ENCODE data around the gene MYOZ2. TPM values are rescaled to one million over a fixed set of nuclear protein-coding genes. Genes with fewer than 3 reads are reported as not detected.
A peak's percentile ranks its signal among the peaks of the same experiment; 100 is the strongest.

Gene MYOZ2
- total RNA-seq, result 0.06 and 0.10 TPM in 2 replicates

GRCh38 chr4:119135721-119136121, at the start of gene MYOZ2:
Gene MYOZ2, plus strand, starts transcription at chr4:119135832. Its CDS starts 694 bp downstream, at chr4:119136526.
- no peak for DNase-seq (ENCODE audit: extremely low read depth, low read depth, low spot score)

GRCh38 chr4:119087121-119087520, 48.5 kb upstream of the MYOZ2 start:
- no peak for DNase-seq (ENCODE audit: extremely low read depth, low read depth, low spot score)

GRCh38 chr4:119087656-119088055, 48.0 kb upstream of the MYOZ2 start:
- no peak for DNase-seq (ENCODE audit: extremely low read depth, low read depth, low spot score)

GRCh38 chr4:119093042-119093827, 42.4 kb upstream of the MYOZ2 start:
- DNase-seq (ENCODE audit: extremely low read depth, low read depth, low spot score), result no peak

DNA sequence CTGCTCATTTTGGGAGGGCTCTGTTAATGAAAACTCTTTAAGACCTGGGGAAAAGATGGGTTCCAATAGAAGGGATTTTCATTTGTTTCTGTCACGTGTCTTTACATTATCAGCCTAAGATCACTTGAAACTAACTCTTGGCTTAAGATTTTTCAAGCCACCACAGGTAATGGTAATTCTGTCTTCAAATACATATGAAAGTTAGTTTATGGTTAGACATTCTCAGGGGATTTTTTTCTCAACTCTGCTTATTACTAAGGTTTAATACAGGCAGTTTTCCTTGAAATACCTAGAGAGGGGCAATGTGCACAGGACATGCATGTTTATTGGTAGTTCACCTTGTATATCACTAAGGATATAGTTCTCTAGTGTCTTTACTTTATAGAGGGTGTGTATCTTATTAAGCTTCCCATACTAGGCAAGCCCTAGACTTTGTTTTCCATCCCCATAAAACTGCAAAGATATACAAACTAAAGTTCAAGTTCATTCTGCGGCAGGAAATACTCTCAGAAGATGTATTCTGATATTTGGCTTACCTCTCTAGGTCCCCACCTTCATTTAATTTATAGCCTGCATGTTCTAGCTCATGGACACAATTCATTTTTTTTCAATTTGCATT, 38.2 kb upstream of the MYOZ2 start:
- DNase-seq (ENCODE audit: extremely low read depth, low read depth, low spot score), result no peak

GRCh38 chr4:119098306-119098705, 37.3 kb upstream of the MYOZ2 start:
- DNase-seq (ENCODE audit: extremely low read depth, low read depth, low spot score), result no peak

GRCh38 chr4:119099227-119099810, 36.3 kb upstream of the MYOZ2 start:
- no peak for DNase-seq (ENCODE audit: extremely low read depth, low read depth, low spot score)

- DNase-seq (ENCODE audit: extremely low read depth, low read depth, low spot score), result no peak
Measured at GRCh38 chr4:119100655-119101054, 35.0 kb upstream of the MYOZ2 start.

GRCh38 chr4:119103263-119103662, 32.4 kb upstream of the MYOZ2 start:
- peak; percentile 96 for DNase-seq (ENCODE audit: extremely low read depth, low read depth, low spot score)

DNA sequence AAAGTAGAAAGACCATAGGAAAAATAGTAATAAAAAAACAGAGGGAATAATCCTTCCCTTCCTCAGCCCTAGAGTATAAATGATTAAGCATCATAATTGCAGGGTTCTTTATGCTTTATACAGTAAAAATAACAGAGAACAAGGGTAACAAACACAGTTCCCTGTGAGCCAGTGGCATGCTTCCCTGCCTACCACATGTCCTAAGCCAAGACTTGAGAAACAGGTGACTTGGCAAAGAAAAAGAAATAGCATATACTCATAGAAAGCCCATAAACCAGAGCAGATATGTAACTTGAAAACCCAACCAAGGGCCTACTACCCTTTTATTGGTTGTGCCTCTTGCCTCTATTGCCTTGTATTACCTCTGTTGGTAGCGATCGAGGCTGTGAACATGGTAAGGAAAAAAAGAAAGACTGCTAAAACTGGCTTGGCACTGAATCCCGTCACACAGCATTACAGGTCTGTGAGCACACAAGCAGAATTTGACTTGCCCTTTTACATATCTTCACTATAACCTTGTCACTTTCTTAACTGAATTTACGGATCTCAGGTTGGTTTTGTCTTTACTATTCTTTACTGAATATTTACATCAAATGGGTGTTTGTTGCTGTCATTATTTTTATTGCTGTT, 30.9 kb upstream of the MYOZ2 start:
- no peak for DNase-seq (ENCODE audit: extremely low read depth, low read depth, low spot score)

- no peak for DNase-seq (ENCODE audit: extremely low read depth, low read depth, low spot score)
Measured at GRCh38 chr4:119105605-119106004, 30.0 kb upstream of the MYOZ2 start.

DNA sequence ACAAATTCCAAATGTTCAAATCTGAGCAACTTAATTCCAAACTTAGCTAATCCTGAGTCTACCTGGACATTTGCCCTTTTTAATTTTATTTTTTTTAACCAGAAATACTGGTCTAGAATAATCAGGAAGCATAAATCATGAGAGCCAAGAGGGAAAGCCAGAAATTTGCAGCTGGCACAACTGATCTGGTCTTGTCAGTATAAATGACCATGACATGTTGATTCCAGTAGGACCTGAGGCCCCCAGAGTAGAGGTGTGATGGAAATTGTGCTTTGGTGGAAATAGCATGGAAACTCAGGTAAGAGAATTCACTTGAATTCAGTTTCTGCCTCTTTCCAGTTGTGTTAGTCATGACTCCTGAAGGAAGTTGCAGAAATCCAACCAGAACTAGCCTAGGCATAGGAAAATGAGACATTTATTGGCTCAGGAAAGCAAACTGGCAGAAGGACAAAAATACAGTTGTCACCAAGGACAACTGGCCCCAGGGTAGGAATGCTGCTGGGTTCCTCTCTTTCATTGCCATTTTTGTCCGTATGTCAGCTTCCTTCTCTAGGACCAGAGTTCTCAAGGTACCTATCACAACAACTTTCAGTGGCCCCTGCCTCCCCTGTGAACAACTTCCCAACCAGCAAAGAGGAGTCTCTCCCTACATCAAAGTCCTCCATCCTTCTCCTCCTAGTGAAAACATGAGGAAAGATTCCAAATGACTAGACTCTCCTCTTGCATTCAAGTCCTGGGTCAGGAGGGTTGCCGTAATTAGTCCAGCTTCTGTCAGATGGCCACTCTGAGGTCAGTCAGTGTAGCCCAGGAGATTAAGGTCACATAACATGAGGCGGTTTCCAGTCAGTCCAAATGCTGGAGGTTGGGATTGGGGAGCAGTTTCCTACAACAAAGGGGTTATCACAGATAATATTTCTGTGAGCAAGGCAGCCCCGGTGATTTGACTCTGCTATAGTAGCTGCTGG, 29.3 kb upstream of the MYOZ2 start:
- DNase-seq (ENCODE audit: extremely low read depth, low read depth, low spot score), result no peak

DNA sequence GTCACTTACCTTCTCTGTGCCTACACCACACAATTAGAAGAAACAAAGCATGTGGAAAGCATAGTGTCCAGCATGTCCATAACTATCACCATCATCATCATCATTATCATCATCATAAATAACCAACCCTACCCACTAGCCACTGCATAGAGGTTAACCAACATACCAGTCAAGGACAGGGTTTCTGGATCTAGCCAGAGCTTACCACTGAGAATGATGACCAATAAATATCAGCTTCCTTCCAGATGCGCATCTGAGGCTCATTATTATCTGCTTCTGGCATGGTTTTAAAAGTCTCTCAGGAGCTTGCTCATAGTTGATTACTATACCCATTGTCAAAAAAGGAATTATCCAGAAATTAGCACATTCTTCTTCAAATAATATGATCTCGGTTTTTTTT, 25.5 kb upstream of the MYOZ2 start:
- DNase-seq (ENCODE audit: extremely low read depth, low read depth, low spot score), result no peak

DNA sequence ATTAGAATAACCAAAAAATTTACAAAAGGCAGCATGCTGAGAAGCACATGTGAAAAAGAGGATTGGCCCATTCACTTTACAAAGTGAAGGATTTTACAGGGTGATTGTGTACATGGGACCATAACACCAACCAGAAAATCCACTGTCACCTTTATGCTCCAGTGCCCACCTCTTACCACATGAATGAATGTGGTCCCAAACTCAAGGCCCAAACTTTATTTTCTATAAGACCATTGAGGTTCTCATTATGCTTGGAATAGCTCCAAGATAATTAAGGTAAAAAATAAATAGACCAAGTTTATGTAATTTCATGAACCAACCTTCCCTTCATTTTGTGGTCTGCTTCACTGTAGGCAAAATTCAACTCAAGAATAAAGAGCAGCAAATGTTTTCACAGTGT, 24.3 kb upstream of the MYOZ2 start:
- DNase-seq (ENCODE audit: extremely low read depth, low read depth, low spot score), result no peak

GRCh38 chr4:119113033-119113655, 22.5 kb upstream of the MYOZ2 start:
- peak; percentile 94 for DNase-seq (ENCODE audit: extremely low read depth, low read depth, low spot score)

- DNase-seq (ENCODE audit: extremely low read depth, low read depth, low spot score), result no peak
Measured at GRCh38 chr4:119116021-119116420, 19.6 kb upstream of the MYOZ2 start.

- no peak for DNase-seq (ENCODE audit: extremely low read depth, low read depth, low spot score)
Measured at GRCh38 chr4:119116925-119117900, 18.4 kb upstream of the MYOZ2 start.

DNA sequence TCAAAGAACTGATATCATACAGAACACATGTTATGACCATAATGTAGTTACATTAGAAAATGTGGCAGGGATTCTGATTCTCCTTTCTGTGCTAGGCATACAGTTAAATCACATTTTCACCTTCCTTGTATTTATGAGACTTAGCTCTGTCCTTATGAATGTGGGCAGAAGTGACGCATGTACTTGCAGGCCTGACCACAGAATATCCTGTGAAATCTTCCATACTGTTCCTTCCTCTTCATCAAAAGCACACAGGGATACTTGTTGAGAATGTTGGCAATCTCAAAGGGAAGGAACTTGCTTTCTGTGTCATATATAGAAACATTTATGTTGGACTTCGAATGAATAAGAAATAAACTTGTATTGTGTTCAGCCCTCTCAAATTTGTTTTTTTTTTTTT, 17.2 kb upstream of the MYOZ2 start:
- DNase-seq (ENCODE audit: extremely low read depth, low read depth, low spot score), result peak; percentile 80

- DNase-seq (ENCODE audit: extremely low read depth, low read depth, low spot score), result no peak
Measured at GRCh38 chr4:119124352-119124751, 11.3 kb upstream of the MYOZ2 start.
